DMS79 (cell line): ENCODE results near the gene SFSWAP.

Experiments
- DNase-seq: peaks from one replicate; lab custom pipeline; 2025; lab: John Stamatoyannopoulos, UW

The SFSWAP gene

DNA sequence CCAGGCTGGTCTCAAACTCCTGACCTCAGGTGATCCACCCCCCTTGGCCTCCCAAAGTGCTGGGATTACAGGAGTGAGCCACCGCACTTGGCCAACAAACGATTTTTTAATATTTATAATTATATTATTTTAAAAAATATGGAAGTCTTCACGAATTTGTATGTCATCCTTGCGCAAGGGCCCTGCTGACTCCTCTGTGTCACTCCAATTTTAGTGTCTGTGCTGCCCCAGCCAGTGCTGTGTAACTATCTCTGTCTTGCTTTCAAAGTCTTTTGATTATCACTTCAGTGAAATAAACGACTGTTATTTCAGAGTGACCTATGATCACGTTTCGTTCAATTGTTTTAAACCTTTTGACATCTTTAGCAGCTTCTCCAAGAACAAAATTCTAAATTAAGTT, 104.2 kb downstream of the SFSWAP start:
- DNase-seq, result no peak

DNA sequence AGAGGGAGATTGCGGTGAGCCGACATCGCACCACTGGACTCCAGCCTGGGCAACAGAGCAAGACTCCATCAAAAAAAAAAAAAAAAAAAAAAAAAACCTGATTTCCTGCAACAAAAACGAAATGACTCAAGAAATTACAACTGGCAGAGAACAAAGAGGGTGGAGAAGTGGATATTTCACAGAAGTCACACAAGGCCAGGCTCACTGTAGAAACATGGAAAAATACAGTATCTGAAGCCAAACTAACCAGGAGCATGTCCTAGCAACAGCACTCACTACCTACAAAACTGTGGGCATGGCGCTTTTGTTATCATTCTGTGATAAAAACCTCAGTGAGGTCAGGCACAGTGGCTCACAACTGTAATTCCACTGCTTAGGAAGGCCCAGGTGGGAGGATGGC, 105.6 kb downstream of the SFSWAP start:
- no peak for DNase-seq

DNA sequence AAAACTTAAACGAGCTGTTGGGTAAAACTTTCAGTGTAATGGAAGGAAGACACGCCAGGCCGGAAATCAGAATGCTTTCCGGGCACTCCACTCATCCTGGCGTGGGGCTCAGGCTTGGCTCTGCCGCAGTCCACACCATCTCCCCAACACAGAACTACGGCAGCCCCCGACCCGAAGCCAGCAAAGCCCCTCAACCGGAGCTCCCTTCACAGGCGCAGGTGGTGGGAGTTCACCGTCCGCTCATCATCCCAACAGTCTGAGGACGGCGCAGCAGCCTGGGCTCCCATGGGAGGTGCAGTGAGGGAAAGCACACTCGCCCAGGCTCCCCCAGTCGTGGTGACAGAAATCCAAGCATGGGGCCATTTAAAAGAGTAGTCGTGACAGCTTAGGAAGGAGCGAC, 106.4 kb downstream of the SFSWAP start:
- DNase-seq, result no peak

DNA sequence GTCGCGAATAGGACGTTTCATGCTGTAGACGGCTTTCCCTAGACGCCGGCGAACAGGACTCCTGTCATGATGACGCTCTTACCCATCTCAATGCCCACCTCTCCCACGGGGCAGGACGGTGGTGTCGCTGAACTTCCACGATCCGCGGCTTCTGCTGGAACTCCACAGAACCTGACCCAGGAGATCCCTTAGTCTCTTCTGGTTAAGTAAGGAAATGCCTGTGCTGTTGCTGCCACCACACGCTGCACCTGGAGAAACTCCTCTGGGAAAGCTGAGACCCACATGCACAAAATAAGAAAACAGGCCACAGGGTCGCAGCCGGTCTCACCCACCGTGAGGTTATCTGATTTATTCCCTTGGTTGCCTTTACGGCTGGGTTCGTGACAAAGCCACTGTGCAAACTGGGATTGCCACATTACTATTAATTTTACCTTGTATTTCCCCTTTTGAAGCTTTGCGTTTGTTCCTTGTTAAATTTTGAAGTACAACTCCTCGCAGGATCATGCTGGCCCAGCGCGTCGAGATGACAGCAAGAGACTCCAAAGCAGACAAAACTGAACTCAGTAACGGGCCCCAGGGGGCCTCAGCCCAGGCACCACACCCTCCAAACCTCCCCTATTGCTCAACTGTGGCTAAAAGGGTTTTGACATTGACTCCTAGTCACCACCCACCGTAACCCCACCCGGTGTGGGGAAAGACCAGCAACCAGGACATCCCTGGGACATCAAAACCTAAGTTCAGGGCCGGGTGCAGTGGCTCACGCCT, 108.1 kb downstream of the SFSWAP start:
- DNase-seq, result no peak

DNA sequence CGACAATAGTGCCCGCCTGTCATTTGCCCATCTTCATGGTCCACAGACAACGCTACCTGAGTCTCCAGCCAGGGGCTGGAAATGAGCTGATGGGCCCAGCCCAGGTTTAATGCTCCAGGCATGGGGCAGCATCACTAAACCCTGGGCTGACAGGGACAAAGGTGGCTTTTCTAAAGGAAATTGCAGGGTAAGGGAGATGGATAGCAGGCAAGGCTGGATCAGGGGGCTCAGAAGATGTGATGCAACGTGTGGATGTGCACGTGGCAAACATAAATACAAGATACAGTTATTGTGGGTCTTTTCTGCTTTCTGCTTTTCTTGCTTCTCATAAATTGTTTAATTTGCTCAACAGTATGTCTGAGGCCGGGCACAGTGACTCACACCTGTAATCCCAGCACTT, 113.6 kb downstream of the SFSWAP start:
- DNase-seq, result no peak

DNA sequence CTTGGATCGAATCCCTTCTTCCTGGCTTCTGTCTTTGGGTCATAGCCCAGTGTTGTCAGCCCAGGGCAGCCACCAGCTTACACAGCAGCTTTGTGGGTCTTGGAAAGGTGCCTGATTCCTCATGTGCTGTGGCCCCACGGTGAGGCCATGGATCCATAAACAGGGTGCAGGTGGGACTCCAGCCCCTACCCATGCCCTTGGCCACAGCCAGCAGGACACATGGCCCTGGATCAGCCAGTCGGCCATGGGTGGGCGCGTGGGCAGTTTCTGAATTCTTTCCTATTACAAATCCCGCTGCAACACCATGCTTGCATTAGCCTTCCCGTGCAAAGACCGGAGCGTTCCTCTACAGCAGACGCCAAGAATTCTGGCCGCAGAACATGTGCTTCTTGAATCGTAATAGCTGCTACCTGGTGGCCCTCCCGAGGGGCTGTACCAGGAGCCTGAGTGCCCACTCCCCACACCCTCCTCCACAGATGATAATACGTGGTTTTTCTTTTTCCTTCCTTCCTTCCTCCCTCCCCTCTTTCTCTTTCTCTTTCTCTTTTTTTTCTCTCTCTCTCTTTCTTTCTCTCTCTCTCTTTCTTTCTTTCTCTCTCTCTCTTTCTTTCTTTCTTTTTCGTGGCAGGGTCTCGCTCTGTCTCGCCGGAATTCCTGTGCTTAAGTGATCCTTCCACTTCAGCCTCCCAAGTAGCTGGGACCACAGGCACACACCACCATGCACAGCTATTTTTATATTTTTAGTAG, 114.4 kb downstream of the SFSWAP start:
- no peak for DNase-seq

DNA sequence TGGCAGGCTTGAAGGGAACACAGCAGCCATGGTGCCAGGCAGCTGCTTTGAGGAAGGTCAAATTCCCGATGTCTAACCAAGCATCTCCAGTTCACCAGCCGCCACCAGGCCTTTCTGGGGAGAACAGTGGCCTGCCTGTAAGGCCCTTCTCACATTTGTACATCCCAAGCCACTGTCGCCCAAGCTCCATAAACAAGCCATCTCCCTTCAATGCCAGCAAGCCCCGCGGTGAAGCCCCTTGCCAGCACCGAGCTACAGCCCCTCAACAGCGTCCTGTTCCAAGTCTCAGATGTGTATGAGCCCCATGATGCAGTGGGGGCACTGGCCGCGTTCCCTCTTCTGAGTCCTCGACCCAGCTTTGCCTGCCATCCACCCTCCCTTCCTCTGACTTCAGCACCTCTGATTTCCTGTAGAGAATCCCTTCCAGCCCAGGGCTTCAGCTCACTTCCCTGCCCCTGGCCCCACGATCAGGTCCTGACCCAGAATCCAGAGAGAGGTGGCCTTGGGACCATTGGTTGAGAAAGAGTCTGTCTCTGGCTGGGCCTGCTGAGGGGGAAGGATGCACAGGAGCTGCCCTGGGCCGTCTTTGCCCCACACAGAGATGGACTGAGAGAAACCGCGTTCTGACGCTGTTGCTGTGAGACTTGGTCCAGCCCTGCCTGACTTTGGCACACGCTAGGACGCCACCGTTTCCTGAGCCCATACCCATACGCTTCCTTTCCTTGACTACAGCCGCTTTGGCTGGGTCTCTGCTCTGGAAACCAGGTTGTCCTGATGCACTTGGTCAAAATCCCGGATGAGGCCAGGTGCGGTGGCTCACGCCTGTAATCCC, 115.4 kb downstream of the SFSWAP start:
- no peak for DNase-seq

DNA sequence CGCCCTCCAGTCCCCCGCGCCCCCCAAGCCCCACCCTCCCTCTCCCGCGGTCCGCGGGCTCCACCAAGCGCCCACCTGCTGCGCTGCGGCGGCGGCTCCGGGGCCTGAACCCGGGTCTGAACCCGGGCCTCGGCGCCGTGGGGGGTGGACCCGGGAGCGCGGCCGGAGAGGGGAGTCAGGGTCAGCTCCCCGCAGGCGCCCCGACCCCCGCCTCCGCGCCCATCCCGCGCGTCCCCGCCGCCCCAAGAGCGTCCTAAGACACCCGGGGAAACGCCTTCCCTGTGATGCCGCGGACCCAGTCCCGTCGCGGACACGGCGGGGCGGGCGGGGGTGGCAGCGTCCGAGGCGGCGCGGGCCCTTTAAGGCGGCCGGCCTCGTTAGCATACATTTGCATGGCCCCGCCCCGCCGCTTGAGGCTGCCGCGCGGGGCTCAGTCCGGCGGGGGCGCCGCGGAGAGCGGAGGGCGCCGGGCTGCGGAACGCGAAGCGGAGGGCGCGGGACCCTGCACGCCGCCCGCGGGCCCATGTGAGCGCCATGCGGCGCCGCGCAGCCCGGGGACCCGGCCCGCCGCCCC, 117.2 kb downstream of the SFSWAP start, which contains the start of gene MMP17:
Gene MMP17, plus strand, starts transcription at position 433 of the 574 bp plus-strand sequence. Its CDS starts 102 bp downstream, at position 535.
- DNase-seq, result no peak

DNA sequence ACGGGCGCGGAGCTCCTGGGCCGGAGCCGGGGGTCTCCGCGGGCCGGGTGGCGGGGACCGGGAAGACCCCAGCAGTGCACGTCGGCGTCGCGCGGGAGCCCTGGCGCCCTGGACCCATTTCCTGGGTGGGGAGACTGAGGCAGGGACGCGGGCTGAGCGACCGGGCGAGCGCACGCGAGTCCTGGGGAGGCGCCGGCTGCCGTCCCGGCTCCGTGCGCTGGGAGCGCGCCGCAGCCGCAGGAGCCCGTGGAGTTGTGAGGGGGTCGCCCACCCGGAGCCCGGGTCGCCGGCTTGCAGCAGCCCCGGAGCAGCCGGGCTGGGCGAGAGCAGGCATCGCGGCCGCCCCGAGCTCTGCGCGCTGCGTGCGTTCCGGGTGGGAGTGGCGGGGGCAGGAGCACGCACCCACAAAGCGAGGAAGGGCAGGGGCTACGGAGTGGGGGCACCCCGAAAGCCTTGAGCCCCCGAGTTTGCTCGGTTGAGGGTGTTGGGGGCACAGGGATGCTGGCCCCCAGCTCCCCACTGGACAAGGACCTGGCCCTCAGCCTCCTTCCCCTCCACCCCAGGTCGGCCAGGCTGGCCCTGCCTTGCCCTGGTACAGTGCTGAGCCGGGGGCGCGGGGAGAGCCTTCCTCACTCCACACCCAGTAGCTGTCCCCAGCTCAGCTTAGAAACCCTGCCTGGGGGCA, 117.9 kb downstream of the SFSWAP start:
- no peak for DNase-seq

DNA sequence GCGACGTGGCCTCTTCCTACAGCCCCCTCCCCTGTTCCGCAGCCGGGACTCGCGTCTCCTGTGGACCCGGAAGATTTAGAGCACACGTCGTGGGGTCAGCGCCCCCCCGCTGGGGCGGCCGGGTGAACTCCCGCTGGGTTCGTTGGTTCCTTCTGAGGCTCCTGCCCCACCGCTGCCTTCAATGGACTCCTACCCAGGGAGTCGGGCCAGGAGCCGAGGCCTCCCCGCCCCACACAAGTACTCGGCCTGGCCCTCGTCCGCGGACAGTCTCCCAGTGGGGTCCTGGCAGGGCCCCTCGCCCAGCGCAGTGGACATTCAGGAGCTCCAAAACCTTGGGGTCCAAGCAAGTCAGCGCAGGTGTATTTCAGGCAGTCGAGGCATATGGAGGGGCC, 118.5 kb downstream of the SFSWAP start:
- DNase-seq, result no peak

DNA sequence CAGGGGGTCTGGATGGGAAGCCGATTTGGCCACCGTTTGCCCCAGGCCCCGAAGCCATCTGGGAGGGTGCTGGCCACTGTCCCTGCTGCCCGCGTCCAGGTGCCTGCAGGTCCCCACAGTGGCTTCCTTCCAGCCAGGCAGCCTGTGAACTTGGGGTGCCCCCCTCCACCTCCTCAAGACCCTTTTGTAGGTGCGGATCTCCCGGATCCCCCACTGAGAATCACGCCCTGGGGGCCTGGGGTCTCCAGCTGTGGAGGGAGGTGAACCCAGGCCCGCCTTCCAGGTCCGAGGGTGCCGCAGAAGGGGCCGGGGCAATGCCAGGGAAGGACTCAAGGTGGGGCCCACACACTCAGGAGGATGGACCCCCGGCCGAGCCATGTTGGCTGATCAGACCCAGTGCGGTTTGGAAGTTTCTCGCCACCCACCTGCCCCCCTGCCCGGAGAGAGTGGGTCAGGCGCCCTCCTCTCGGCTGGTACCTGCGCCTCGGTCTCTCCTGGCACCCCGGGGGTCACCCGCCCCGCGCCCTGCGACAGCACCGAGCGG, 119.0 kb downstream of the SFSWAP start:
- peak; percentile 25 for DNase-seq

DNA sequence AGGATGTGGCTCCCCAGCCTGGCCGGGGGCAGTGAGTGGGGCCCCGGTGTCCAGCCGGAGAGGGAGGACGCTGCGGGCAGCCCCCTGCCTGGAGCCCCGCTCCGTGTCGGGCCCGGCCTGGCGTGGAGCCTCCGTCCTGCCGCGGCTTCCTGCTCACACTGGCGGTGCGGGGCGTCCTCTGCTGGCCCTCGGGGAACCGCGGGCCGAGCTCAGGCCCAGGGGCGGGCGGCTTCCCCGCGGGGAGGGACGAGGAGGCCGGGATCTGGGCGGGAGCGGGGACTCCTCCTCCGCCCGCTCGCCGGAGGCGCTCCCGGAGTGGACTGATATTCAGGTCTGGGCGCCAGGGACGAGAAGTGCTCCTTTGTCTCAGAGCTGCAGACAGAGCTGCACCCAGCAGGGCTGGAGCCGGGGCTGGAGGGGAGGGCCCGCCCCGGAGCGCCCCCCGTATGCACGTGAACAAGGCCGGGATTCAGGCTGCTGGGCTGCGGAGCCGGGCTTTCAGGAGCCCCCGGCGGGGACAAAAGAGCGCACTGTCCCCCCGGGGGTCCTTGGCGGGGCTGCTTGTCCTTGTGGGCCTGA, 119.5 kb downstream of the SFSWAP start:
- peak; percentile 68 for DNase-seq

DNA sequence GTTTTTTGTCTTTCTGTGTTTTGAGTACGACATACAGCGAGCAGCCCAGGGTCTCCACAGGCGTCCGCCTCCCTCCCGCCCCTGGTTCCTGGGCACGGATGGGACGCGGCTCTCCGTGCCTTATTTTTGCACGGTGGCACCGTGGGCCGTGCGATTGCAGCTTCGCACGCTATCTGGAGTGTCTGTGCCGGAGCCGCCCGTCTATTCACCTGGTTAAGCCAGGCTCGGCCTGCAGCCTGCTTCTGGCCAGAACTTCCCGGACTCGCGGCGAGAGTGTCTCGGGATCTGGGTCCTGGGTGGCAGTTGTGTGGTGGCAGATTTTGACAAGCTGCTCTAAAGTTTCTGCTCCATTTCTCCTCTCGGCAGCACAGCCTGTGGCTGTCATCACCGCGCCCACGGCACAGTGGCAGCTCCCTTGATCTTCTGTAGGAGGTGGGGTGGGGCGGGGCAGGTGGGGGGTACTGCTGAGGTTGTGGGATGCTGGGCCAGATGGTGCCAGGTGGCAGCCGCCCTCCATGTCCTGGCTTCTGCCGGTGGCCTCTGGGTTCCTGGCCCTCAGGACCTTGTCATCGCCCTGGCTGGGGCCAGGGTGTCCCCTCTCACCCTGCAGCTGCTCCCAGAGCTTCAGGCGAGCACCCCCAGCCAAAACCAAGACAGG, 120.2 kb downstream of the SFSWAP start:
- peak; percentile 25 for DNase-seq

DNA sequence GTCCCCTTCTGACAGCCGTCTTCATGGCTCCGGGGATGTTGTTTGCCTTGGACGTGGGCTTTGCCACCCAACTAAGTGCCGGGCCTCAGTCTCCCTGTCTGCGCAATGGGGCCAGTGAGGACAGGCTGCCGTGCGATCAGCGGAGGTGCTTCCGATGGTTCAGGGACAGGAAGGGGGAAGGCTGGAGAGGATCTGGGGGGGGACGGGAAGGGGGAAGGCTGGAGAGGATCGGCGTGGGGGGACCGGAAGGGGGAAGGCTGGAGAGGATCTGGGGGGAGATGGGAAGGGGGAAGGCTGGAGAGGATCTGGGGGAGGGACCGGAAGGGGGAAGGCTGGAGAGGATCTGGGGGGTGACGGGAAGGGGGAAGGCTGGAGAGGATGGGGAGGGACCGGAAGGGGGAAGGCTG, 120.7 kb downstream of the SFSWAP start:
- DNase-seq, result peak; percentile 37

DNA sequence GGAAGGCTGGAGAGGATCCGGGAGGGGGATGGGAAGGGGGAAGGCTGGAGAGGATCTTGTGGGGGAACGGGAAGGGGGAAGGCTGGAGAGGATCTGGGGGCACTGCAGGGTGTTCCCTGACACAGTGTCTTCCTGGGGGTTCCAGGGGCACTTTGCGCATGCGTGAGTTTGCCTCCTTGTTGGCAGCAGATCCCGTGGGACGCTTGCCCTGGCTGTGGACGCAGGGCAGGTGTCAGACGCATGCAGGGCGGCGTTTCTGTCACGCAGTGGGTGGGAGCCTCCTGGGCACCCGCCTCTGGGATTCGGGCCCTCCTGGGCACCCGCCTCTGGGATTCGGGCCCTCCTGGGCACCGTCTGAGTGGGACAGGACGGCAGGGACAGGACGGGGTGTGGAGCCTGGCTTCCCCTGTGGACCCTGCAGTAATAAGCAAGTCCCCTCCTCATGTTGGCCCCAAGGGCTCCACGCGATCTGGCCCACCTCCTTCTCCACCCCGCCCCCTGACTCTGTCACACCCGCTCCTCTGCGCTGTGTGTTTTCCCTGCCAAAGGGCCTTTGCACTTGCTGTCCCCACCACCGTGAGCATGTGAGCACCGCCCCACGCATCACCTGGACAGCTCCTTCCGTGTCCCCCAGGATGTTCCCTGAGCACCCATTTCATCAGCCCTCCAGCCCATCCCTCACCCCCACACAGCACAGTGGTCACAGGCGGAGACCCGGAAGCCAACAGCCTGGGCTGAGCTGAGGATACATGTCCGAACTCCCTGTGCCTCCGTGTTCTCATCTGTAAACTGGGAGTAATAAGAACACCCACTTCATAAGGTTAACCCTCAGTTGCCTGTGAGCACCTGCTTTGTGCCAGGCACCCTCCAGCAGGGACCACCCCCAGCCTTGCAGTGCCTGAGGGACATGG, 121.7 kb downstream of the SFSWAP start:
- DNase-seq, result peak; percentile 46

DNA sequence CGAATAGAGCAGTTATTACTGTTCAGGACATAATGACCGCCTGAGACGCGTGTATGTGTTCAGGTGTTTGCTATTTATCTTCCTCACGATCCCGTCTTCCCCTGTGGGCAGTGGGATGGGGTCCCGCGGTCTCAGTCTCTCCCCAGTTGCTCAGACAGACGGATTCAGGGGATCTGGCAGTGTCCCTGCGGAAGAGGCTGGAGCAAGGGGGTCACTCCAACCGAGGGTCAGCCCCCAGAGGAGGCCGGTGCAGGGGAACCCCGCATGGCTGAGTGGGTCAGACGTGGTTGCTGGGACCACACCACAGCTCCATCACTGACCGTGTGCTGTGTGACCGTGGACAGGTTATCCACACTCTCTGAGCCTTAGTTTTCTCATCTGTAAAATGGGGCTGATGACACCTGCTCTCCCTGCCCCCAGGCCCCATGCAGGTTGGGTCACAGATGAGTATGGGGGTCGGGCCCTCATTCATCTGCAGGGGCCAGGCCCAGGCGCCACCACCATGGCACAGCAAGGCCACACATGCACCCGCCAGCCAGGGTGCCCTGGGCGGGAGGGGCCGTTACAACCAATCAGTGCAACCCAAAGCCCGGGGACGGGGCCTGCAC, 122.5 kb downstream of the SFSWAP start:
- no peak for DNase-seq

DNA sequence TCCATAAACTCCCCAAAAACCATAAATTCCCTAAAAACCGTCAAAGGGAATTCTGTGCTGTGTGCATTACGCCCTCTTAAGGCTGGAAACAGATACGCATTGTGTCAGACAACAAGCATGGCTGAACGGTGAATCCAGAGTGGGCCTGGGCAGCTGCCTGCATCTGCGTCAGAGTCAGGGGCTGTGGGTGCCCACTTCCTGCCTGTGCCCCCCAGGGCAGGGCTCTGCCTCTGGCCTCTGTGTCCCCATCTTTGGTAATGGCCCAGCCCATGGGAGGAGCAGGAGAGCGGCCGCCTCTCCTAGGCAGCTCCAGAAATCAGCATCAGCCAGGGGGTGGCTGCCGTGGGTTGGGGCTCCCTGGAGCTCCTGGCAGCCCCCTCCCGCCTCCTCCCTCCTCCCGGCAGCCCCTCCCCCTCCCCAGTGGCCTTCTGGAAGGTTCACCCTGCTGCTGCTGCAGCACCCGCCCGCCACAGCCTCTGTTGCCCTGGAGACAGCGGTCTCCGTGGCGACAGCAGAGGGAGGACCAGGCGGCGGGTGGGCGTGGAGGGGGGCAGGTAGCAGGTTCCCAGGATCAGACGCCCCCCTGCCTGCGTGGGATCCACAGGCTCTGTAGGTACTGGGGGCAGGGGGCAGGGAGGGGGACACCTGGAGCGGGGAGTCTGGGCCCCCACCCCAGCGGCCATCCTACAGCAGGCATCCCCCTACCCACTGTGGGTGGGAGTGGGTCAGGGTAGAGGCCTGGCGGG, 123.2 kb downstream of the SFSWAP start:
- DNase-seq, result no peak
